Activated B cell treated with CpG ODN at 0.5 μM for 24 hours (primary cell): ENCODE measurements around the gene KCTD14. TPM values are rescaled to one million over a fixed set of nuclear protein-coding genes. Genes with fewer than 3 reads are reported as not detected.
"Not testable (repeated sequence)": the region's sequence is repeated elsewhere in the genome, so short reads cannot be mapped to it uniquely, and the experiment has no call there.

ENCODE experiments used
- ATAC-seq: fragments of 200-7000 bp; cut with Tn5 transposase; one replicate; pipeline ENCODE4 v1.10.0; 2021; ENCODE audit warnings: low read depth, mild to moderate bottlenecking, moderate library complexity
- CTCF ChIA-PET: fragments of 350-600 bp; sonication (Branson Sonifier 250); formaldehyde crosslinking; loops from one replicate; lab custom pipeline; 2021; ENCODE audit warnings: antibody characterized with exemption; lab: Charles Lee
- POLR2A ChIA-PET: fragments of 350-600 bp; sonication (Branson Sonifier 250); formaldehyde crosslinking; loops from one replicate; lab custom pipeline; 2021; ENCODE audit warnings: antibody characterized with exemption; lab: Charles Lee
- DNase-seq: peaks from one replicate; pipeline ENCODE4 v3.0.0; 2022
- H3K27ac Mint-ChIP-seq: one replicate; pipeline ENCODE4 v1.8.0; 2020; ENCODE audit warnings: mixed read lengths
- H3K27me3 Mint-ChIP-seq: one replicate; pipeline ENCODE4 v1.8.0; 2021; ENCODE audit warnings: mixed read lengths
- H3K36me3 Mint-ChIP-seq: one replicate; pipeline ENCODE4 v1.8.0; 2021; ENCODE audit warnings: low read depth, mixed read lengths
- H3K4me1 Mint-ChIP-seq: one replicate; pipeline ENCODE4 v1.8.0; 2021; ENCODE audit warnings: mixed read lengths
- H3K4me3 Mint-ChIP-seq: one replicate; pipeline ENCODE4 v1.8.0; 2020; ENCODE audit warnings: mild to moderate bottlenecking, mixed read lengths
- H3K9me3 Mint-ChIP-seq: one replicate; pipeline ENCODE4 v1.8.0; 2020; ENCODE audit warnings: mixed read lengths
- intact Hi-C: fragments of 100-400 bp; cut with micrococcal nuclease; formaldehyde crosslinking; loops from one replicate; pipeline ENCODE4 v1.15.1; 2024
- total RNA-seq: library from RNA; stranded (reverse); gene quantifications from 2 replicates; pipeline ENCODE4 v1.2.3, GENCODE V29; 2022
- TF ChIP-seq, protein P1 (sequence below): fragments of 200-600 bp; IDR thresholded peaks from one replicate; pipeline ENCODE4 v1.8.0; 2022; ENCODE audit warnings: antibody characterized with exemption, mild to moderate bottlenecking

Gene KCTD14
- total RNA-seq, 1 donor from 2014 or later, result 0.22 TPM

DNA sequence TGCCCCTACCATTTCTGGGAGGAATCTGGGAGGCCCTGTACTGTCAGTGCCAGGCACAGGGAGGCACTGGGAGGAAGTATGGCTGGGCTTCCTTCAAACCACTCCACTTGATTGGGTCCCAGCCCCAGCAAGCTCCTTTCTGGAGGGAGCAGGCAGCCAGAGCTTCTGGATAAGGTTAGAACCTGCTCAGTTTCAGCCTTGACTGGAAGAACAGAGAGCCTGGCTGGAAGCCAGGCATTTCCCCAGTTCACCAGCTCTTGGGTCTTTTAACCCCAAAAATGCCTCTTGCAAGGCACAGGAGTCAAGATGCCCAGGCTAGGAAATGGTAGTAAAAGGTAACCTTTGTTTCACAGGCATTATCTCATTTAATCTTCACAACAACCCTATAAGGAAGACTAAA is 9.0 kb upstream of the KCTD14 start:
- ChIA-PET POLR2A (no interaction called here), CTCF (no interaction called here)
- TF ChIP-seq, protein P1, sequence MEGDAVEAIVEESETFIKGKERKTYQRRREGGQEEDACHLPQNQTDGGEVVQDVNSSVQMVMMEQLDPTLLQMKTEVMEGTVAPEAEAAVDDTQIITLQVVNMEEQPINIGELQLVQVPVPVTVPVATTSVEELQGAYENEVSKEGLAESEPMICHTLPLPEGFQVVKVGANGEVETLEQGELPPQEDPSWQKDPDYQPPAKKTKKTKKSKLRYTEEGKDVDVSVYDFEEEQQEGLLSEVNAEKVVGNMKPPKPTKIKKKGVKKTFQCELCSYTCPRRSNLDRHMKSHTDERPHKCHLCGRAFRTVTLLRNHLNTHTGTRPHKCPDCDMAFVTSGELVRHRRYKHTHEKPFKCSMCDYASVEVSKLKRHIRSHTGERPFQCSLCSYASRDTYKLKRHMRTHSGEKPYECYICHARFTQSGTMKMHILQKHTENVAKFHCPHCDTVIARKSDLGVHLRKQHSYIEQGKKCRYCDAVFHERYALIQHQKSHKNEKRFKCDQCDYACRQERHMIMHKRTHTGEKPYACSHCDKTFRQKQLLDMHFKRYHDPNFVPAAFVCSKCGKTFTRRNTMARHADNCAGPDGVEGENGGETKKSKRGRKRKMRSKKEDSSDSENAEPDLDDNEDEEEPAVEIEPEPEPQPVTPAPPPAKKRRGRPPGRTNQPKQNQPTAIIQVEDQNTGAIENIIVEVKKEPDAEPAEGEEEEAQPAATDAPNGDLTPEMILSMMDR, result no peak
- DNase-seq, result no peak
- Mint-ChIP-seq H3K4me3 (no peak overlapping the region), H3K27ac (no peak overlapping the region), H3K4me1 (no peaks in the 10 kb centered on the region), H3K9me3 (no peaks in the 10 kb centered on the region), H3K27me3 (peaks cover 2% of the 10 kb centered on the region), H3K36me3 (no peaks in the 10 kb centered on the region)
- intact Hi-C loops, result no loop called here
- ATAC-seq, result no peak

GRCh38 chr11:78031629-78032028 is 8.6 kb upstream of the KCTD14 start:
- Mint-ChIP-seq H3K27ac (no peak overlapping the region), H3K27me3 (peaks cover 2% of the 10 kb centered on the region), H3K4me3 (no peak overlapping the region), H3K4me1 (no peaks in the 10 kb centered on the region), H3K9me3 (no peaks in the 10 kb centered on the region), H3K36me3 (no peaks in the 10 kb centered on the region)
- TF ChIP-seq, protein P1, result no peak
- no peak for ATAC-seq
- CTCF ChIA-PET, result no interaction called here
- POLR2A ChIA-PET, result no interaction called here
- no peak for DNase-seq
- intact Hi-C loops, result no loop called here

DNA sequence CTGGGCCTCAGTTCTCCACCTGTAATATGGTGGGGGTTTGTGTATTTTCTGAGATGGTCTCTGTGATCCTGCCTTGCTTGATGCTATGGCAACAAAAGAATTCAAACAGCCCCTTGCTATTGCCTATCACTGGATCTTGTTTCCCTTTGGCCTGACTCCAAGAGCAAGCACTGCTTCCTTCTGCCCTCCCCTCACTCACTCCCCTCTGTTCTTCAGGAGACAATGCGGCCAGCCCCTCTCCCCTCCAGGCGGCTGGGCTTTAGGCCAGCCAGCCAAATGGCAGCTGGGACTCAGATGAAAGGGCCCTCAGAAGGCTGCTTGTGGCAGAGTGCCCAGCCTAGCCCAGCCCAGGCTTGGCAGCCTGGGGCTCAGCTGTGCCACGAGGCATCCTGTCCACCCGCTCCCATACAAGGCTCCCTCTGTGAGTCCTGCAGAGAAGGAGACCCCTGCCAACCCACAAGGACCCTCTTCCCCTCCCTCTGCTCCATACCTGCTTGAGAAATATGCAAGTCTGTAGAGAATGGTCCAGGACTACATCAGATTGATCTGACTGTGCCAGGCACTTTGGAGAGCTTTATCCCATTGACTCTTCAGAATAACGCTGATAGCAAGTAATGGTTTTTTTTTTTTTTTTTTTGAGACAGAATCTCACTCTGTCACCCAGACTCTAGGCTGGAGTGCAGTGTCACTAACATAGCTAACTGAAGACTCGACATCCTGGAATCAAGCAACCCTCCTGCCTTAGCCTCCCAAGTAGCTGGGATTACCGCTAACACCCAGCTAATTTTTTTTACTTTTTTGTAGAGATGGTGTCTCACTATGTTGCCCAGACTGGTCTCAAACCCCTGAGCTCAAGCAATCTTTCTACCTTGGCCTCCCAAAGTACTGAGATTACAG is 7.6 kb upstream of the KCTD14 start:
- intact Hi-C loops, result no loop called here
- ChIA-PET POLR2A (no interaction called here), CTCF (no interaction called here)
- Mint-ChIP-seq H3K36me3 (no peaks in the 10 kb centered on the region), H3K27ac (no peak overlapping the region), H3K4me1 (no peaks in the 10 kb centered on the region), H3K4me3 (no peak overlapping the region), H3K9me3 (no peaks in the 10 kb centered on the region), H3K27me3 (peaks cover 2% of the 10 kb centered on the region)
- DNase-seq, result no peak
- no peak for ATAC-seq
- TF ChIP-seq, protein P1, result no peak

- H3K36me3 Mint-ChIP-seq, ATAC-seq, H3K4me1 Mint-ChIP-seq, H3K4me3 Mint-ChIP-seq, DNase-seq, H3K9me3 Mint-ChIP-seq, POLR2A ChIA-PET, CTCF ChIA-PET, H3K27ac Mint-ChIP-seq, intact Hi-C loops, H3K27me3 Mint-ChIP-seq: not testable (repeated sequence)
Observed at GRCh38 chr11:78028423-78028822, 5.3 kb upstream of the KCTD14 start.

- intact Hi-C loops, result no loop called here
- no peak for DNase-seq
- CTCF ChIA-PET, result no interaction called here
- no peak overlapping the region for H3K27ac Mint-ChIP-seq
- peaks cover 9% of the 10 kb centered on the region for H3K27me3 Mint-ChIP-seq
- POLR2A ChIA-PET, result no interaction called here
- ATAC-seq, result no peak
- H3K9me3 Mint-ChIP-seq, result no peaks in the 10 kb centered on the region
- no peak overlapping the region for H3K4me3 Mint-ChIP-seq
- TF ChIP-seq, protein P1, result no peak
- H3K4me1 Mint-ChIP-seq, result peaks cover under 1% of the 10 kb centered on the region
- H3K36me3 Mint-ChIP-seq, result no peaks in the 10 kb centered on the region
Observed at GRCh38 chr11:78027759-78028158, 4.7 kb upstream of the KCTD14 start.
